Measurements from ENCODE around the gene NFATC1.

GRCh38 chr18:79413025-79413424 lies 17.3 kb downstream of the NFATC1 start:
- TF ChIP-seq, protein P1, sequence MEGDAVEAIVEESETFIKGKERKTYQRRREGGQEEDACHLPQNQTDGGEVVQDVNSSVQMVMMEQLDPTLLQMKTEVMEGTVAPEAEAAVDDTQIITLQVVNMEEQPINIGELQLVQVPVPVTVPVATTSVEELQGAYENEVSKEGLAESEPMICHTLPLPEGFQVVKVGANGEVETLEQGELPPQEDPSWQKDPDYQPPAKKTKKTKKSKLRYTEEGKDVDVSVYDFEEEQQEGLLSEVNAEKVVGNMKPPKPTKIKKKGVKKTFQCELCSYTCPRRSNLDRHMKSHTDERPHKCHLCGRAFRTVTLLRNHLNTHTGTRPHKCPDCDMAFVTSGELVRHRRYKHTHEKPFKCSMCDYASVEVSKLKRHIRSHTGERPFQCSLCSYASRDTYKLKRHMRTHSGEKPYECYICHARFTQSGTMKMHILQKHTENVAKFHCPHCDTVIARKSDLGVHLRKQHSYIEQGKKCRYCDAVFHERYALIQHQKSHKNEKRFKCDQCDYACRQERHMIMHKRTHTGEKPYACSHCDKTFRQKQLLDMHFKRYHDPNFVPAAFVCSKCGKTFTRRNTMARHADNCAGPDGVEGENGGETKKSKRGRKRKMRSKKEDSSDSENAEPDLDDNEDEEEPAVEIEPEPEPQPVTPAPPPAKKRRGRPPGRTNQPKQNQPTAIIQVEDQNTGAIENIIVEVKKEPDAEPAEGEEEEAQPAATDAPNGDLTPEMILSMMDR (IDR thresholded peaks at IDR 0.05): no peak
- no peak for TF ChIP-seq POLR2A (IDR thresholded peaks at IDR 0.05)
